Stomach (tissue), 9 donors: ENCODE data around the gene ATP11C. TPM values are rescaled to one million over a fixed set of nuclear protein-coding genes. Genes with fewer than 3 reads are reported as not detected.
A peak's percentile ranks its signal among the peaks of the same experiment; 100 is the strongest.
"Not testable (repeated sequence)": the region's sequence is repeated elsewhere in the genome, so short reads cannot be mapped to it uniquely, and the experiment has no call there.

Experiments used
- DNase-seq, 2 donors: peaks; one replicate each; pipeline versions ENCODE4 v3.0.0 to v3.0.0-alpha.2; 2013 to 2019
- H3K27ac ChIP-seq, 5 donors: fragments of 200-600 bp in 4 of 5; sonication (generic) in 4 of 5; one replicate each; pipeline ENCODE4 v1.5.1; 2013 to 2019; ENCODE audit warnings: mild to moderate bottlenecking in 1 of 5, moderate library complexity in 1 of 5
- H3K27me3 ChIP-seq, 3 donors: fragments of 200-600 bp; sonication (generic); one replicate each; pipeline ENCODE4 v1.5.1; 2017 to 2019; ENCODE audit warnings: mixed run types in 1 of 3
- H3K36me3 ChIP-seq, 4 donors: fragments of 200-600 bp; sonication (generic); 1 replicate in 3 of 4; 2 replicates in 1 of 4; pipeline ENCODE4 v1.5.1; 2016 to 2019
- H3K4me1 ChIP-seq, 4 donors: fragments of 200-600 bp; sonication (generic); one replicate each; pipeline ENCODE4 v1.5.1; 2016 to 2019
- H3K4me3 ChIP-seq, 4 donors: fragments of 200-600 bp; sonication (generic) in 3 of 4; one replicate each; pipeline ENCODE4 v1.5.1; 2016 to 2019; ENCODE audit warnings: mild to moderate bottlenecking in 1 of 4
- H3K9me3 ChIP-seq, 4 donors: fragments of 200-600 bp; sonication (generic); one replicate each; pipeline ENCODE4 v1.5.1; 2016 to 2019
- CTCF ChIP-seq, 7 experiments: fragments of 450-650 bp in 4 of 7; fragments of 200-600 bp in 3 of 7; sonication (generic) in 3 of 7; IDR thresholded peaks; one replicate each; pipeline ENCODE4 v1.5.1; 2016 to 2019; ENCODE audit warnings: antibody characterized with exemption in 7 of 7, control low read depth in 2 of 7, mild to moderate bottlenecking in 1 of 7
- EP300 ChIP-seq: sonication (generic); formaldehyde crosslinking; IDR thresholded peaks from one replicate; pipeline ENCODE4 v1.6.1; 2017; ENCODE audit warnings: antibody characterized with exemption
- POLR2A ChIP-seq, 4 donors: fragments of 450-650 bp; IDR thresholded peaks; one replicate each; pipeline ENCODE4 v1.6.1; 2016; ENCODE audit warnings: antibody characterized with exemption in 4 of 4, control low read depth in 2 of 4, mild to moderate bottlenecking in 1 of 4, moderate library complexity in 1 of 4
- POLR2AphosphoS5 ChIP-seq, 3 donors: sonication (generic); formaldehyde crosslinking; IDR thresholded peaks; one replicate each; pipeline ENCODE4 v1.6.1; 2016; ENCODE audit warnings: antibody characterized with exemption in 3 of 3
- WGBS, 5 donors: extraction: QIAGEN DNeasy Blood & Tissue Kit in 3 of 5; methylation state at CpG; one replicate each; pipeline versions ENCODE4 v1.1.5 to v1.1.7; 2013 to 2018; 5-methylcytosine and 5-hydroxymethylcytosine counted together
- intact Hi-C: fragments of 100-400 bp; cut with DNase I; formaldehyde crosslinking; loops from one replicate; pipeline ENCODE4 v1.15.1; 2023; ENCODE audit warnings: low total_unique reads
- polyA plus RNA-seq, 3 donors: library from polyadenylated mRNA; stranded (reverse); fragments of 200-250 nt; gene quantifications; one replicate each; pipeline ENCODE4 v1.2.3, GENCODE V29; 2013
- total RNA-seq, 5 donors: library from RNA; depleted of rRNA; stranded (reverse); fragments of >200 nt; gene quantifications; one replicate each; pipeline versions ENCODE4 v1.1.0 to v1.2.3, GENCODE V29; 2014 to 2016
- donor health status: healthy with polysubstance abuse.
- donor health status: Bipolar disorder and iron deficiency.
- donor health status: healthy.

Gene ATP11C
- total and polyA plus RNA-seq, 8 donors = 3.3 to 46.4 (median 10.9) TPM

GRCh38 chrX:139692908-139693307, 239.9 kb downstream of the ATP11C start:
- Histone ChIP-seq H3K27me3 (peaks cover 0 to 22% (median 20%) of the 10 kb centered on the region in 3 donors), H3K4me1 (peaks cover 0 to 16% (median 13%) of the 10 kb centered on the region in 4 donors), H3K36me3 (no peaks in the 10 kb centered on the region), H3K9me3 (no peaks in the 10 kb centered on the region), H3K27ac (no peak overlapping the region), H3K4me3 (peak overlapping the region in 3 of 4 donors; percentile 37 to 49 (median 48))
- DNase-seq = no peak
- 49 to 66% (median 63%) methylated on average over 8 of the region's 8 CpGs for WGBS, 5 donors
- TF ChIP-seq EP300 (no peak), POLR2AphosphoS5 (IDR thresholded peaks at IDR 0.05) (no peak), POLR2A (IDR thresholded peaks at IDR 0.05) (no peak), CTCF (IDR thresholded peaks at IDR 0.05) (no peak)
- intact Hi-C loops = no loop called here

GRCh38 chrX:139692506-139692849, 240.4 kb downstream of the ATP11C start:
- no peak overlapping the region for H3K27ac ChIP-seq
- H3K9me3 ChIP-seq = no peaks in the 10 kb centered on the region
- peaks cover 0 to 22% (median 20%) of the 10 kb centered on the region in 3 donors for H3K27me3 ChIP-seq
- peak in 1 of 2 donors; percentile 4 for DNase-seq
- H3K36me3 ChIP-seq = no peaks in the 10 kb centered on the region
- H3K4me3 ChIP-seq = peak overlapping the region; percentile 29 to 49 (median 42)
- TF ChIP-seq CTCF (IDR thresholded peaks at IDR 0.05) (no peak), EP300 (no peak), POLR2AphosphoS5 (IDR thresholded peaks at IDR 0.05) (no peak)
- intact Hi-C loops = no loop called here
- H3K4me1 ChIP-seq = peaks cover 0 to 16% (median 13%) of the 10 kb centered on the region in 4 donors
- WGBS, 5 donors = 26 to 60% (median 35%) methylated on average over 6 to 11 of the region's 11 CpGs

GRCh38 chrX:139691843-139692505, 240.9 kb downstream of the ATP11C start:
- 0 to 38% (median 9%) methylated on average over 11 to 52 of the region's 52 CpGs for WGBS, 5 donors
- Histone ChIP-seq H3K9me3 (no peaks in the 10 kb centered on the region), H3K36me3 (no peaks in the 10 kb centered on the region), H3K4me3 (peak overlapping the region; percentile 29 to 49 (median 42)), H3K4me1 (peaks cover 0 to 16% (median 13%) of the 10 kb centered on the region in 4 donors), H3K27ac (no peak overlapping the region), H3K27me3 (peaks cover 0 to 22% (median 20%) of the 10 kb centered on the region in 3 donors)
- intact Hi-C loops = no loop called here
- no peak for TF ChIP-seq EP300
- TF ChIP-seq POLR2A (IDR thresholded peaks at IDR 0.05) = no peak
- no peak for TF ChIP-seq POLR2AphosphoS5 (IDR thresholded peaks at IDR 0.05)
- no peak for TF ChIP-seq CTCF (IDR thresholded peaks at IDR 0.05)
- DNase-seq = peak in 1 of 2 donors; percentile 13

GRCh38 chrX:139691493-139691842, 241.4 kb downstream of the ATP11C start:
- Histone ChIP-seq H3K27me3 (peaks cover 0 to 22% (median 20%) of the 10 kb centered on the region in 3 donors), H3K9me3 (no peaks in the 10 kb centered on the region), H3K4me3 (peak overlapping the region; percentile 29 to 49 (median 42)), H3K27ac (no peak overlapping the region), H3K36me3 (no peaks in the 10 kb centered on the region), H3K4me1 (peaks cover 0 to 16% (median 13%) of the 10 kb centered on the region in 4 donors)
- no peak for TF ChIP-seq POLR2A (IDR thresholded peaks at IDR 0.05)
- WGBS, 5 donors = 1 to 37% (median 8%) methylated on average over 12 to 23 of the region's 23 CpGs
- intact Hi-C loops = no loop called here
- peak in 1 of 2 donors; percentile 19 for DNase-seq

- H3K27ac ChIP-seq, DNase-seq, H3K36me3 ChIP-seq, H3K4me3 ChIP-seq, intact Hi-C loops, H3K27me3 ChIP-seq, H3K4me1 ChIP-seq: not testable (repeated sequence)
- 80 to 93% (median 89%) methylated on average over 7 of the region's 7 CpGs for WGBS, 5 donors
- H3K9me3 ChIP-seq = peaks cover 0 to 13% (median 3%) of the 10 kb centered on the region in 4 donors
Measured at GRCh38 chrX:139685175-139685574, 247.7 kb downstream of the ATP11C start.
